GM19452 (cell line): ENCODE measurements around the gene MYO18B.
"Not testable (repeated sequence)": the region's sequence is repeated elsewhere in the genome, so short reads cannot be mapped to it uniquely, and the experiment has no call there.

Source experiments
- ATAC-seq: cut with Tn5 transposase; IDR thresholded peaks from one replicate; pipeline ENCODE4 v1.9.1; 2021; ENCODE audit not compliant: unreplicated experiment

Gene MYO18B

DNA sequence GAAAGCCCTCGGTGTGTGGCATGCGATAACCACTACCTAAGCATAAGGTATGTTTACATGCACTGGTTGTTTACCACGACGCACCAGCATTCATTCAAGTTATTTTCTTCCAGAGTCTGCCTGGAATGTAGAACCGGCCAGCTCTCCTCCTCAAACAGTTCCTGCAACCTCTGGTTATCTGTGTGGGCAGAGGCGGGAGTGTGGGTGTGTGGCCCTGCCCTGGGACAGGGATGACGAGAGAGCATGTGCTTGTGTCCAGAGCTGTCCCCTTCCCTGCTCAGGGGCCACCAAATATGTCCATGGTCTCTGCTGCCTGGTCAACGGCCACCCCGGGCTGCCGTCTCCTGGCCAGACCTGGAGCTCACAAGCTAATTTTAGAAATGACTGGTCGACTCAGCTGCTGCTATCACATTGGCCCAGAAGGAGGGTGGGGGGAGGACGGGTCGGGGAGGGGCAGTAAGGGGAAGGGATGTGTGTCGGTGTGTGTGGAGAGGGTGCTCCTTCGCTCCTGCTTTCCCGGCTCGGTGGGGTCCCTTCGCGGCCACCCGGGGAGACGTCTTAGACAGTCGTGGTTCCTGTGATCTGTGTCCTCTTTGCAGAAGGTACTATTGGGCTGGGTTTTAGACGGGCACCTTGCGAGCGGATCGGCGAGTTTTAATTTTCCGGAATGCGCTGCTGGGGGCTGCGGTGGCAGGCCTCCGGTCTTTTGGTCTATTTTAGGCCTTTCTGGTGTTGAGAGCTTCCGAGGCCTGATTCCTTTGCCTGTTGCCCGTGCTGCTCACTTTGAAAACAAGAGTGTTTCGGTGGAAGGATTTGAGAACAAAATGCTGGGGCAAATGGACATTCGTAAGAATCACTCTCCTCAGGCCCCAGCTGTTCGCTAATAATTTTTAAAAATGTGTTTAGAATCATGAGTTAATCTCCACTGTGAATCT is at the start of gene MYO18B:
MYO18B (plus strand) TSS at position 497 of the 935 bp plus-strand sequence. CDS start 18,905 bp downstream, outside the sequence.
- no peak for ATAC-seq

GRCh38 chr22:25692397-25693267 is 49.4 kb upstream of the MYO18B start:
- no peak for ATAC-seq

- ATAC-seq: no peak
These were observed 48.8 kb upstream of the MYO18B start for GRCh38 chr22:25693268-25693565.

GRCh38 chr22:25694196-25694907 is 47.6 kb upstream of the MYO18B start:
- ATAC-seq: no peak

GRCh38 chr22:25695146-25695545 is 46.8 kb upstream of the MYO18B start:
- ATAC-seq: no peak

GRCh38 chr22:25696763-25697162 is 45.2 kb upstream of the MYO18B start:
- ATAC-seq: no peak

DNA sequence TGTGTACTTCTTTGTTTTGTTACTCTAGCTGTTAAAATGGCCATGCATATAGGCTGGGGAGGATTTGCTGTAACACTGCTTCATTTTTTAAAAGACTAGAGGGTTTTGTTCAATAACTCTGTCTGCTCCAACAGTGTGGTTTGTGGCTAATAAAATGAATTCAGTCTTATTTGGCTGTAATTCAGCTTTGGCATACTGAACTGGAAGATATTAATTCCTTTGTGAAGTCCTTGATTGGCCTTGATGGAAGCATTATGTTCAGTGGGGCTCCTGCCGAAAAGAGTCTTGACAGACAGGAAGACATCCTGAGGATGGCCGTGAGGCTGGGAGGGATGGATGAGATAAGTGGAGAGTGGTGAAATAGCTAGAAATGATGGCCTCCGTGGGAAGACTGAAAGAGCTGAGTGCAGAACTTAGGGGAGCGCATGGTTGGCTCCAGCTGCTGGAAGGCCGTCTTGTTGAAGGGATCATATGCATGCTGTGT is 44.8 kb upstream of the MYO18B start:
- no peak for ATAC-seq

- ATAC-seq: no peak
These were observed 44.0 kb upstream of the MYO18B start for GRCh38 chr22:25697978-25698377.

DNA sequence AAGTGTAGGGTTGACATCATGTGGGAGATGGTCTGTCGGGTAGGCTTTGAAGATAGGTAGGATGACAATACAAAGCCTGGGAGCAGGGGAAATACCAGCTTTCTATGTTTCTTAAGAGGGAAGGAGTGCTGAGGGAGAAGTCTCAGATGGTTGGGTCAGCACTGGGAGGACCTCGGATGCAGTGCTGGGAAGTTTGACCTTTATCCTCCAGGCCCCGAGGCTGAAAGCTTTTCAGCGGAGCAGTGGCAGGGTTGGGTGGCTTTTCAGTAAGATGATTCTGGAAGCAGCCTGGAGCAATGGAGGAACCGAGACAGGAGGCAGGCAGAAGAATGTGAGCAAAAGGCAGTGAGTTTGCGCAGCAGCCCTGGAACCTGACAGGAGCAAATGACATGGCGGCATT is 43.5 kb upstream of the MYO18B start:
- no peak for ATAC-seq

DNA sequence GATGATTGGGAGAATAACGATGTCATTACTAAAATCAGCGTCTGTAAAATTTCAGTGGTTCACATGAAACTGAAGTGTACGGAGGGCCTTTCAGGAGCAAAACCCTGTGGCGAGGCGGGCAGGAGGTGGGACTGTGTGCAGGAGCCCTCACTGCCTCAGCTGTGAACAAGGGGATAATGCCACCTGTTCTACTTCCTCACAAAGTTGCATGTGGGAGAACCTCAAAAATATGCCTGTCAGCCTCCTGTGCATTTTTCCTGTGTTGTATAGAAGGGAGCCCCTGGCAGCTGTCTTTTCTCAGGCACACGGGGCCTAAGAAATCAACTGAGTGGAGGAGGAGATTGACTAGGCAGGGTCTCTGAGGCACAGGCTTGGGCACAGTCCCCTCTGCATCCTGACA is 43.0 kb upstream of the MYO18B start:
- ATAC-seq: no peak

DNA sequence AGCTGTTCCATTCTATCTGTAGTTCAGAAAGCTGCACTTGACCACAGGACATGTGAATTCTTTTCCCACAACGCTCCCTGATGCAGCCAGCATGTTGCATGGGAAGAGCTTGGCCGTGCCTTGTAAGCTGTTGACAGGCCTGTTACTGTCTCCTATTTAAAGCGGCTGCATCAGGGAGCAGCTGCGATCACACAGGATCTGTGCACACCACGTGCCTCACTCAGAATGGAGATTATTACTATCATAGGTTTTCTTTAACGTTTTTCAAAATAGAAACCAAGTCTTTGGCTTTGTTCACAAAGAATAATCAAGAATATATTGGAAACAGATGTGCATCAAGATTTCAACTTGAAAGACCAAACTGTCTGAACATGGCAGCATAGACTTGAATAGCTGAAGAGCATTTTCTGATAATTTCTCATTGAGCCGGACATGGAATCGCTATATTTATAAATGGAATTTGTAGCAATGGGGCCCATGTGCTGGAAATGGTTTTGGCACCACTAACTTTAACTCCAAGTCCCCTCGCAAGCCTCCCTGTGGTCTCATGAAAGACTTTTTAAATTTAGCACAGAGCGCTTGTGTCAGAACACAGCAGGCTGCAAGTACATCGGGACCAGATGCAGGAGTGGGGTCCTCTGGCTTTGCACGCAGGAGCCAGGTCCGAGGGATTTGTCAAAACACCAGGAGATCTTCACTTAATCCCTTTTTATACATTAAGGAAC is 40.8 kb upstream of the MYO18B start:
- ATAC-seq: no peak

DNA sequence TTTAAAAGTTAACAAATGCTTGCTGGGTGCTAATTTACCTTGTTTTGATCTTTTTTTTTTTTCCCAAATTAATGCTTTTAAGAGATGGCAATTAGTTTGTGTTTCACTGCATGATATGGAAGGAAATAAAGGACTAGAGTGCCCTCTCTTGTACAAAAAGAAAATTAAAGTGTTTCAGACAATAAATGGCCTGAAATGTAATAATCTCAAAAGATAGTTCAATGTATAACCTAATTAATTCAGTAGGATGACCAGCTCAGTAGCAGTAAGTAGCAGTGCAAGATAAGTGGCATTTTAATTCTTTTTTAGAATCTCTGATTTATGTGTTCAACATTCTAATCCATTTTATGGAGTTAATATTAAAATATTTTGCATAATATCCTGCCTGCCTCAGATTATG is 39.9 kb upstream of the MYO18B start:
- ATAC-seq: no peak

- no peak for ATAC-seq
These were observed 39.3 kb upstream of the MYO18B start for GRCh38 chr22:25702571-25703167.

DNA sequence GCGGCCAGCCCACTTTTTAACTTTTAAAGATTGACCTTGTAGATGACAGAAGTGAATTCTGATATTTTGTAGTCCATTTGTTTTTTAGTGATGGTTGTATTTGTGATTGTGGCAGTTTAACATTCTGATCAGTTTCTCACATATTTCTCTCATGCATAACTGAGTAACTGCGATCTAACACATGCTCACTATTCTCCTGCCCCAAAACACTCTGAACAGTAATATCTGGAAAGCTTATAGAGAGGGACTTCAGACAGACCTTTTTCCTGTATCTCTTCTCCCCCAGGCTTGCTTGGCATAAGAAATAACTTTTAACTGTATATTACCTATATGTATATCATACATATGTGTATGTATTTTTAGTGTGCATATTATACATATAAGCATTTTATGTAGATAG is 37.3 kb upstream of the MYO18B start:
- ATAC-seq: no peak

- ATAC-seq: no peak
These were observed 35.8 kb upstream of the MYO18B start for GRCh38 chr22:25706197-25706596.

GRCh38 chr22:25708430-25708829 is 33.6 kb upstream of the MYO18B start:
- not testable (repeated sequence) for ATAC-seq

DNA sequence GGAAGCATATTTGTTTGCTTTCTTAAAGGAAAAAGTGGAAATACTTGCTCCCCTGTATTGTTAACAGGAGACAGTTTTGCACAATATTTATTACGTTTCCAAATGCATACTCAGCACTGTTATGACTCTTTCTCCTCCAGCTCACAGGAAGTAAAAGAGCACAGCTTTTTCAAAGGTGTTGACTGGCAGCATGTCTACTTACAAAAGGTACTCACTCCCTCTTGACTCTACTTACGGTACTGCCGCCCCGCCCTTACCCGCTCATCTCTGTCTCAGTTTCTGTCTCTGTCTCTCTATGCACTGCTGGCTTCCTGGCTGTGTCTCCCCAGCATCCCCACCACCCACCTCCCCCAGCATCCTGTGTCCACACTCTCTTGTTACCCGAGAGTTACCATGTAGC is 32.2 kb upstream of the MYO18B start:
- no peak for ATAC-seq

DNA sequence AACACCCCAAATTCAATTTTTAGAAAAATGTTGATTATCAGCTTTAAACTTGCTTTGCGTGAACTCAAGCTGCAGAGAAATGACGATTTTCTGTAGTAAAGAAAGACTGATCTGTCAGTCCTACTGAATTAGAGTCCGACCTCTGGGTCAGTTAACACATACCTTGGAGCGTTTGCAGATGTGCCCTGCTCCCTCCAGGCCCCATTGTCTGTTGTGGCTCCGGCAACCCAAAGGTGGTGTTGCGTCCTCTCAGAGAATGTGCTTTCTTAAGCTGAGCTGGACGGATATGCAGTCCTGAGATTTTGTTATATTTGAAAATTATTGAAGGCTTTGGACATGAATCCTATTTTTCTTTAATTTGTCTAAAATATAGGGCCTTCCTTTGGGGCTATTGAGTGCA is 31.5 kb upstream of the MYO18B start:
- ATAC-seq: no peak

- ATAC-seq: no peak
These were observed 30.5 kb upstream of the MYO18B start for GRCh38 chr22:25711491-25711890.
